Right cardiac atrium (tissue), 5 donors: ENCODE results near the gene EYS. TPM values are rescaled to one million over a fixed set of nuclear protein-coding genes. Genes with fewer than 3 reads are reported as not detected.
"Not testable (repeated sequence)": the region's sequence is repeated elsewhere in the genome, so short reads cannot be mapped to it uniquely, and the experiment has no call there.

Source experiments
- ATAC-seq, 2 donors: fragments of 200-7000 bp; cut with Tn5 transposase; one replicate each; pipeline versions ENCODE4 v1.8.0 to v1.9.1; 2020; ENCODE audit warnings: moderate library complexity in 2 of 2, mild to moderate bottlenecking in 1 of 2
- DNase-seq, 3 donors: peaks; one replicate each; pipeline ENCODE4 v3.0.0-alpha.2; 2020
- H3K27ac ChIP-seq: one replicate; pipeline ENCODE4 v1.5.1; 2013; ENCODE audit warnings: mild to moderate bottlenecking, low read length, control low read depth, moderate library complexity
- H3K27me3 ChIP-seq: one replicate; pipeline ENCODE4 v1.6.1; 2013; ENCODE audit not compliant: control insufficient read depth, insufficient read depth
- H3K4me1 ChIP-seq: one replicate; pipeline ENCODE4 v1.6.1; 2013; ENCODE audit warnings: low read length; ENCODE audit not compliant: control insufficient read depth, insufficient read depth
- H3K4me3 ChIP-seq: one replicate; pipeline ENCODE4 v1.5.1; 2013; ENCODE audit warnings: low read length, control low read depth
- H3K9me3 ChIP-seq: one replicate; pipeline ENCODE4 v1.6.1; 2013; ENCODE audit warnings: low read length; ENCODE audit not compliant: control insufficient read depth
- WGBS: extraction: QIAGEN DNeasy Blood & Tissue Kit; methylation state at CpG from one replicate; pipeline ENCODE4 v1.1.7; 2013; 5-methylcytosine and 5-hydroxymethylcytosine counted together
- intact Hi-C, 4 donors: fragments of 100-400 bp; cut with DNase I; formaldehyde crosslinking; loops; one replicate each; pipeline versions ENCODE4 v1.11.0 to v1.14.0; 2022 to 2023
- polyA plus RNA-seq: library from polyadenylated mRNA; stranded (reverse); fragments of 200-250 nt; gene quantifications from one replicate; pipeline ENCODE4 v1.2.3, GENCODE V29; 2013
- total RNA-seq, 4 donors: library from RNA; stranded (reverse); fragmentation: NEBNext Ultra II Directional; extraction: Animal tissue kit (Norgen Biotek cat#: 25700); gene quantifications; one replicate each; pipeline ENCODE4 v1.2.1, GENCODE V29; 2021
- donor health status: healthy with polysubstance abuse.
- donor health status: DM: no; HTN: yes; CAD: no.
- donor health status: DM: no; HTN: no; CAD: no.
- donor health status: DM: no; HTN: yes; CAD: no; lungs with severe emphysema.
- donor health status: DM: yes; HTN: yes; CAD: no.

EYS gene
- total and polyA plus RNA-seq, 5 donors, result 0.02 to 0.24 (median 0.06) TPM; not detected in 2

DNA sequence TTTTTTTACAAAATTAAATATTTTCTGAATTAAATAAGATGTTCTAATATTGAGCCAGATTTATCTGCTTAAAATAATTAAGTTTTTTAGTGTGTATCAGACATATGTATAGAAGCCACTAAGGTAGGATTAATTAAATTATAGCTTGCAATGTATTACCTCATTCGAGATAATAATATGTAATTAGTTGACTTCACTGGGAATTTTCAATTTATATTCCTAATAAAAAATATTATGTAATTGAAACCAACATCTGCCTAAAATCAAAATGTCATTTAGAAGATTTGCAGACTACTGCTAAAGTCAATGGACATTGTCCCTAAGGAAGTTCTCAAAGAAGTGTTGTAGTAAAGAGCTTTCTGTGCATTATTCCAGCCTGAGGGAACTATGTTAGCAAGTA lies 254.7 kb downstream of the EYS start:
- no peak for DNase-seq
- whole genome bisulfite sequencing, result 89% methylated on average over 1 of the region's 1 CpG
- intact Hi-C loops, result no loop called here
- Histone ChIP-seq H3K4me1 (no peaks in the 10 kb centered on the region), H3K9me3 (no peaks in the 10 kb centered on the region), H3K27me3 (no peaks in the 10 kb centered on the region), H3K4me3 (no peak overlapping the region), H3K27ac (no peak overlapping the region)
- no peak for ATAC-seq

DNA sequence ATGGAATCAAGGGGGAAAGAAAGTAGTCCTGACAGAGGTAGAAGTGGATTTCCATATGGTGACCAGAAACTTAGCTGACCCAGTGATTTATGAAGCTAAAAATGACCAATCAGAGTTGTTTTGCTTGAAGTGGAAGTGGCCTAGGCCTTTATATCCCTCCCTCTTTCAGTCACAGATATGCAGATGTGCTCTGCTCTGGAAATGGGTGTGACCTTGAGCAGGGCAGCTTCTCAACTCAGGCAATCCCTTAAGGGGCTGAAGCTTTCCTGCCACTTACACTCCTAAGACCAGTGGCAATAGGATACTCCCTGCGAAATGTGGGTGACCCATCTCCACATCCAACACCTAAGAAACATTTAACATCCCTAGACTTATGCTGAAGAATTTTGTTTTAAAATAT lies 256.6 kb downstream of the EYS start:
- H3K4me1 ChIP-seq, result no peaks in the 10 kb centered on the region
- WGBS, result 98% methylated on average over 1 of the region's 1 CpG
- H3K27ac ChIP-seq, result no peak overlapping the region
- H3K27me3 ChIP-seq, result no peaks in the 10 kb centered on the region
- ATAC-seq, result no peak
- intact Hi-C loops, result no loop called here
- no peaks in the 10 kb centered on the region for H3K9me3 ChIP-seq
- H3K4me3 ChIP-seq, result no peak overlapping the region
- DNase-seq, result no peak

DNA sequence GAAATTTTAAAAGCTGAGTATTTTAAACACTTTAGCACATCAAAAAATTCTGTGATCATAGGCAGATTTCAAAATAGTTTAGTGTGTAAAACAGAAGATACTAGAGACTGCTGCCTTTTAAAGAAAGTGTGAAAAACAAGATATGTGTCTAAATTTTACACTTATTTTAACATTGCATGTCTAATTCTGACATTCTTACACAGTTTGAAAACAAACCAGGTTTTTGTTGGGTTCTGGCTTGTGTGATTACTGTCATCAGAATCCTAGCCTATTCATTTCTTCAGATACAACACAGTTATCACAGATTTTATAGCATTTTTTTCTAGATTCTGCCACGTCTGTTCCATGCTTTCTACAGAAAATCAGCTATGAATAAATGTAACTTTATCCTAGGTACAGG lies 257.1 kb downstream of the EYS start:
- Histone ChIP-seq H3K4me3 (no peak overlapping the region), H3K4me1 (no peaks in the 10 kb centered on the region), H3K27me3 (no peaks in the 10 kb centered on the region), H3K9me3 (no peaks in the 10 kb centered on the region), H3K27ac (no peak overlapping the region)
- intact Hi-C loops, result no loop called here
- DNase-seq (no peak), ATAC-seq (no peak)
- WGBS, result 74% methylated on average over 1 of the region's 1 CpG

DNA sequence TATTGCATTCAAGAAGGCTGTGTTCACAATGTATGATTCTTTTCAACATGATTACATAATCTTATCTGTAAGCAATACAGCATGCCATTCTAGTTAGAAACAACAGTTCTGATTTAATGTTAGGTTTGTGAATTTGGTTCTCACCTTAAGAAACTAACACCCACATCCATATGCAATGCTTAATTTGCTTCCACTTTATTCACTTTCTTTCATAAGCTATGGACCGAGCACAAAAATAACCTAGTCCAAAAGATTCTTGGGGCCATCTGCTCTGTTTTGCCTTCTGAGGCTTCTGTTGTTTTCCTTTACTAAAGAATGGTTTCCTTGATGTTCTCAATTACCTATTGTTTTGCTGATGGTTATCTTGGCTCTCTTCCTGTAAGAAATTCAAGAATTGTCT lies 258.2 kb downstream of the EYS start:
- Histone ChIP-seq H3K4me1 (no peaks in the 10 kb centered on the region), H3K4me3 (no peak overlapping the region), H3K9me3 (no peaks in the 10 kb centered on the region), H3K27ac (no peak overlapping the region), H3K27me3 (no peaks in the 10 kb centered on the region)
- WGBS, result 53% methylated on average over 1 of the region's 1 CpG
- ATAC-seq (no peak), DNase-seq (no peak)
- intact Hi-C loops, result no loop called here

DNA sequence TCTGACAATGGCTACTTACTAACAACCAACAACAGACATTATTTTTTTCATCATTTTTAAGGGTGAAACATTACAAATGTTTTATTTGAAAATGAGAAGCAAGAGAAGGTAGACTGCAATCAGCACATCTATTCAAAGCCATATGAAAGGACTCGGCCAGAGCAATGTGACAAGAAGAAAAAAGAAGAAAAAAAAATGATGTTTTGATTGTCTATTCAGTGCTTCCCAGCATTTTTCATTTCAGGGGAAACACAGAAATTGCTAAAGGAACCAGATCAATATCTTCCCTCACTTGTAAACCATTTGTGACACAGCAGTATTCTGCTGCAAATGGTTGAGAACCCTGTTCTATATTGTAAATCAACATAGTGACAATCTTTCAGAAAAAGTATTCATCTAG lies 270.7 kb downstream of the EYS start:
- no peaks in the 10 kb centered on the region for H3K27me3 ChIP-seq
- intact Hi-C loops, result no loop called here
- 83% methylated on average over 1 of the region's 1 CpG for WGBS
- DNase-seq (no peak), ATAC-seq (no peak)
- H3K9me3 ChIP-seq, result no peaks in the 10 kb centered on the region
- H3K4me1 ChIP-seq, result no peaks in the 10 kb centered on the region
- no peak overlapping the region for H3K27ac ChIP-seq
- H3K4me3 ChIP-seq, result no peak overlapping the region

DNA sequence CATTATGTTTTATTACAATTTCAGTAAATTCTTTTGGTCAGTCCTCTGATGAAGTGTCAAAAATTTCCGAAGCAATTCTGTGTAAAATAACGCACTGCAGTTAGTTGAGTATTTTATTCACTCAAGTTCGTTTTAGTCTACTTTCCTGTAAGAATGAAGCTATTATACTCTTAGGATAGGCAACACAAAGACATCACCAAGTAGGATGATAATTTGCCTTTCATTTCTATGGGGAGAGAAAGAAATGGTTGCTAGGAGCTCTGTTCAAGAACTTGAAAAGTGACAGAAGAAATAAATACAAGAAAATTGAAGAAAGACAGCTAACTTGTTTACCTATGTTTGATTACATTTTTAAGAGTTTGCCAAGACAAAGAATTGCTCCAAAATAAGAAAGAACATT lies 290.4 kb downstream of the EYS start:
- H3K4me3 ChIP-seq, result no peak overlapping the region
- H3K9me3 ChIP-seq, result no peaks in the 10 kb centered on the region
- ATAC-seq (no peak), DNase-seq (no peak)
- no peaks in the 10 kb centered on the region for H3K27me3 ChIP-seq
- WGBS, result 78% methylated on average over 3 of the region's 3 CpGs
- intact Hi-C loops, result no loop called here
- no peak overlapping the region for H3K27ac ChIP-seq
- H3K4me1 ChIP-seq, result no peaks in the 10 kb centered on the region

DNA sequence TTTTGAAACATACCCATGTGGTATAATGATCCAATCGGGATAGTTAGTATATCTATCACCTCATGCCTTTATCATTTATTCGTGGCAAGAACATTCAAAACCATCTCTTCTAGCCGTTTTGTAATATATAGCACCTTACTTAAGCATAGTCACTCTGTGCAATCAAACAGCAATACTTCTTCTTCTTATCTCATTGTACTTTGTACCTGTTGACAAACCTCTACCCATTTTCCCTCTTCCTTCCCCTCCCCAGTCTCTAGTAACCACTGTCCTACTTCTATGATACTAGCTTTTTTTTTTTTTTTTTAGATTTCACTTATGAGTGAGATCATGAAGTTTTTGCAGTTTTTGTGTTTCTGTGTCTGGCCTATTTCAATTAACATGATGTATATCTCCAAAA lies 296.7 kb downstream of the EYS start:
- no peak for ATAC-seq
- no peak overlapping the region for H3K27ac ChIP-seq
- WGBS, result 84% methylated on average over 3 of the region's 3 CpGs
- no peaks in the 10 kb centered on the region for H3K27me3 ChIP-seq
- no peaks in the 10 kb centered on the region for H3K4me1 ChIP-seq
- H3K4me3 ChIP-seq, result no peak overlapping the region
- H3K9me3 ChIP-seq, result no peaks in the 10 kb centered on the region
- DNase-seq, result no peak
- intact Hi-C loops, result no loop called here

DNA sequence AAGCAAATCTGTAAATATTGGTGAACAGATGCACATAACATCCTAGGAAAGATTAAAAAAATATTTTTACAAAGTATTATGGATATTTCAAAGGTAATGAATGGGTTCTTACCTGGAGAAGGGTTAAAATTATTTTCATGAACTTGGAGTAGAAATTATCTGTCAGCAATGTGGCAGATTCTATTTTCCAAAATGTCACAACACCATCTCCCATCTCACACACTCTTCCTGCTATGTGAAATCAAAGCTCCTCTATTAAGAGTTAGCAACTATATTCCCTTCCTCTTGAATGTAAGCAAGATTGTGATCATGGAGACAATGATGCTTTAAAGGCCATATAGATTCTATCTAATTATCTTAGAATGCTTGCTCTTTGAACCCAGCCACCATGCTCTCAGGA lies 304.5 kb downstream of the EYS start:
- DNase-seq, result no peak
- Histone ChIP-seq H3K27me3 (no peaks in the 10 kb centered on the region), H3K27ac (no peak overlapping the region), H3K4me1 (no peaks in the 10 kb centered on the region), H3K4me3 (no peak overlapping the region), H3K9me3 (no peaks in the 10 kb centered on the region)
- ATAC-seq, result no peak
- intact Hi-C loops, result no loop called here

DNA sequence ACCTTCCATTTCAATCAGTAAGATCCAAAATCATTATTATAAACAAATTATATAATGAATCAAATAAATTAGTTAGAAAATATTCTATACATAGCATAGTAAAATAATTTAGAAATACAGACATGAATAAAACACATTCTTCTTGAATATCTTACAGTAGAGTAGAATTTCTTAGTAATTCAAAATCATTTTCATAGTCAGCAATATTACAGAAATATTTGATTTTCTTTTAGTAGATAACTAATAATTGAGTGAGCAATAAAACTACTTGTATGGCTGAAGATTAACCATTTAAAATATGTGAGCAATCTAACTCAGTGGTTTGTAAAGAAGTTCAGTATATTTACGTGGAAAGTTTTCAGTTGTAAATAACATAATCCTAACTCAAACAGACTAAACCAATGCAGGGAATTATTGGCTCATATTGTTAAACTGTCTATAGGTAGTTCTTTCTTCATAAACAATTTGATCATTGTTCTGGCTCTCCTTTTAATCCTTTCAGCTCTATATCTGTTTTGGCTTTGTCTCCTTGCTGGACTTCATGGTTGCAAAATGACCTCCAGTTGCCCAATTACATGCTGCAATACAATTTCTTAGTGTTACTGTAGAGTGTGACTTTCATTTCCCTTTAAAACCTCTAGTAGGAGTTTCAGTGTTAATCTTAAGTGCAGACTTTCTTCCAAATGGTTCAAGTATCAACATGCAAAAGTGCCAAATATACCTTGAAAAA lies 307.5 kb downstream of the EYS start:
- WGBS, result 90% methylated on average over 1 of the region's 1 CpG
- intact Hi-C loops, result no loop called here
- H3K4me1 ChIP-seq, result no peaks in the 10 kb centered on the region
- ATAC-seq (no peak), DNase-seq (no peak)
- no peaks in the 10 kb centered on the region for H3K9me3 ChIP-seq
- no peaks in the 10 kb centered on the region for H3K27me3 ChIP-seq
- H3K27ac ChIP-seq, result no peak overlapping the region
- H3K4me3 ChIP-seq, result no peak overlapping the region

DNA sequence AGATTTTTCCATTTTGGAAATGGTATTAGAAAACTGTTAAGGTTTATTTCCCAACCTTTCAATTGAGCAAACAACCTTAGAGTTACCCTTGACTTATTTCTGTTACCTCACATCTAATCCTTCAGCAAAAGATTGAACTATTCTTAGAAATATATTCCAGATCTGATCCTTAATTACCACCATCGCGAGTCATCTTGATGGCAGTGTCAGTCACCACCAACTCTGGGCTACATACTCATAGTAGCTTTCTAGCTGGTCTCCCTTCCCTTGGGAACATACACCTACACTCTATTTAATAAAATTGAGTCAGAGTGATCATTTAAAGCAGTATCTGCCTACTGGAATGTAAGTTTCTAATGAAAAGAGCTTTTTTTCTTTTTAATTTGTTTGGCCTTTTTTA lies 308.2 kb downstream of the EYS start:
- no peak overlapping the region for H3K27ac ChIP-seq
- DNase-seq (no peak), ATAC-seq (no peak)
- WGBS, result 82% methylated on average over 2 of the region's 2 CpGs
- H3K9me3 ChIP-seq, result no peaks in the 10 kb centered on the region
- intact Hi-C loops, result no loop called here
- no peak overlapping the region for H3K4me3 ChIP-seq
- no peaks in the 10 kb centered on the region for H3K4me1 ChIP-seq
- no peaks in the 10 kb centered on the region for H3K27me3 ChIP-seq

DNA sequence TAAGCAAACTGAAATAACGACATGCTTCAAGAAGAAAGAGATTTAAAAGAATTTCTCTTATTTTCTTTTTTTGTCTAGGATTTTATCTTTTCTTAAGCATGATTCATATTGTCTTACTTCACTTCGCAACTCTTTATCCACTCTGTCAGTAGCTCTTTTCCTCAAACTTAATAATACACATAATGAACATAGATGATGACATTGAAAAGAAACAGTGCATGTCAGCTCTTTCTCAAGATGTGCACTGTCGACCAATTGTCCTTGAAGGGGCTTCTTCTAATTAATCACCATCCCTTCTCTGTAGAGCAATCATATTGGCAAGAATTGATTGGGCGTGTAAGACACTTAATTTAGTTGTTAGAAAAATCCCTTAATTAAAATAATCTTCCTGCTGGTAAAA lies 356.5 kb downstream of the EYS start:
- intact Hi-C loops, result no loop called here
- WGBS, result 63% methylated on average over 4 of the region's 4 CpGs

DNA sequence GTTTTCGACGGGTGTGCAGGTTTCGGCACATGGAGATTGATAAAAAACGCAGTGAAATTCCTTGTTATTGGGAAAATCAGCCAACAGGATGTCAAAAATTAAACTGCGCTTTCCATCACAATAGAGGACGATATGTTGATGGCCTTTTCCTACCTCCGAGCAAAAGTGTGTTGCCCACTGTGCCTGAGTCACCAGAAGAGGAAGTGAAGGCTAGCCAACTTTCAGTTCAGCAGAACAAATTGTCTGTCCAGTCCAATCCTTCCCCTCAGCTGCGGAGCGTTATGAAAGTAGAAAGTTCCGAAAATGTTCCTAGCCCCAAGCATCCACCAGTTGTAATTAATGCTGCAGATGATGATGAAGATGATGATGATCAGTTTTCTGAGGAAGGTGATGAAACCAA lies 404.4 kb downstream of the EYS start:
- H3K27ac ChIP-seq, H3K4me3 ChIP-seq, intact Hi-C loops, H3K9me3 ChIP-seq, H3K27me3 ChIP-seq, H3K4me1 ChIP-seq, DNase-seq: not testable (repeated sequence)
- 67% methylated on average over 7 of the region's 10 CpGs for WGBS
- peak in 1 of 2 donors; percentile 43 for ATAC-seq

More for the DNA sequence above, 356.5 kb downstream of the EYS start:
- DNase-seq (no peak), ATAC-seq (no peak)
- Histone ChIP-seq H3K9me3 (no peaks in the 10 kb centered on the region), H3K27ac (no peak overlapping the region), H3K4me1 (no peaks in the 10 kb centered on the region), H3K4me3 (no peak overlapping the region), H3K27me3 (no peaks in the 10 kb centered on the region)
